ENCODE measurements around the gene ARHGAP19.

Gene ARHGAP19

DNA sequence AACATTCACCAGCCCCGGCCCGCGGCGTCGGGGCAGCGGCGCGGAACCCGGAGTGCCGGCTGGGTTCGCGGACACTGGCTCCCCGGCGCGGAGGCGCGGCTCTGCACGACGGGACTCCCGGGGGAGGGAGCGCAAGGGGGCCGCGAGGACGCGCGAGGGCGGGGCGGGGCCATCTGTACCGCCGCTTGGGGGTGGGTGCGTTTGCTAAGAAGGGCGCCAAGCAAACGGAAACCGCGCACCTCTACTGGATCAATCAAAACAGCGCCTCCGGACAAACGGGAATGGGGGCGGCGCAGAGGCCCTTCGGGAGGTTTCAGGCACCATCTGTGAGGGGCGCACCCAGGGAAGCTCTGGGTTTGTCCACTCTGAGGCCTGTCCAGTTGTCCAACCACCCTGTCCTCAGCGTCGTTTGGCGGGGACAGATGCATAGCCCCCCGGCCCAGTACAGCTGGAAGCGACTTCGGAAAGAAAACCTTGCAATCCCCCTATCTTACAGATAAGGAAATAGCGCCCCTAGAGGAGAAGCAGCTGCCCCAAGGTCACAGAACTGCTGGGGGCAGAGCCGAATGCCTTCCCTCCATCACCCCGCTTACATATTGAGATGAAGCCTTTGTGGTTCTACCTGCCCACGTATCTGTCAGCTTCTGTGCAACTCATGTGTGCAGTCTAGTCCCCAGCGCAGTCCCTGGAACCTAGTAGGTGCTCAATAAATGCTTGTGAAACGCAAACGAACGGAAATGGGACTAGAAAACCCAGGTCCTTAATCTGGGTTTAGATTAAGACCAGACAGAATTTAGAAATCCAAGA, 96.0 kb downstream of the ARHGAP19 start:
- DNase-seq (ENCODE audit: low read depth in 2 of 3, low spot score in 2 of 3) = peak; percentile 18 to 40 (median 29)

GRCh38 chr10:97195706-97196222, 96.7 kb downstream of the ARHGAP19 start:
- no peak for DNase-seq (ENCODE audit: low read depth in 2 of 3, low spot score in 2 of 3)

DNA sequence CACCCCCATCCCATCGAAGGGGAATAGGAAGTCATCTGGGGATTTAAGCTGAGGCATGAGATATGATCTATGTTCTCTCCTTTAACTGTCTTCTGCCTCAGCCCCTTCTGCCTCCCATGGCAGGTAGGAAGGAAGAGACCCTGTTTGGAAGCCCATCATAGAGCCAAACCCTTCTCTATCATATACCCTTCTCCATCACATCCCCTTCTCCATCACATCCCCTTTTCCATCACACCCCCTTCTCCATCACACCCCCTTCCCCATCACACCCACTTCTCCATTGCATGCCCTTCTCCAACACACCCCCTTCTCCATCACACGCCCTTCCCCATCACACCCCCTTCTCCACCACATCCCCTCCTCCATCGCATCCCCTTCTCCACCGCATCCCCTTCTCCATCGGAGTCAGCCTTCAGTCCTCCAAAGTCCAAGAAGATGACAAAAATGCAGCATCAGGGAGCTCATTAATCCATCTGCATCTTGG, 99.4 kb downstream of the ARHGAP19 start:
- DNase-seq (ENCODE audit: low read depth in 2 of 3, low spot score in 2 of 3) = no peak

DNA sequence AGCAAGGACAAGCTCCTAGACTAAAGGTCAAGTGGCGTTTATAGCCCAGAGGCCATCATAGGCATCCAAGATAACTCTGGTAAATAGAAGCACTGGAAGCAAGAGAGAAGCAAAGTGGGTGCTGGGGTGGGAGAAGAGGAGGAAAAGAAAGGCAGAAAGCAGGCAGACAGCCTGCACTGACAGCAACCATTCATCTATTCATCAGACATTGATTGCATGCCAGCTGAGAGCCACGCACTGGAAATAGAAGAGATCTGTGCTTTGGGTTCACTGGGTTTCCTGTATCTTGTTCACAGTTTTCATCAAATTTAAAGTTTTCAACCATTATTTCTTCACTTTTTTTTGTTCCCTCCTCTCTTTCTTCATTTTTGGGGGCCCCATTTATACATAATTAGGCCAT, 102.0 kb downstream of the ARHGAP19 start:
- DNase-seq (ENCODE audit: low read depth in 2 of 3, low spot score in 2 of 3) = no peak

- DNase-seq (ENCODE audit: low read depth in 2 of 3, low spot score in 2 of 3) = no peak
These were observed 104.2 kb downstream of the ARHGAP19 start for GRCh38 chr10:97188261-97188711.

GRCh38 chr10:97186911-97187310, 105.5 kb downstream of the ARHGAP19 start:
- no peak for DNase-seq (ENCODE audit: low read depth in 2 of 3, low spot score in 2 of 3)

- DNase-seq (ENCODE audit: low read depth in 2 of 3, low spot score in 2 of 3) = no peak
These were observed 106.9 kb downstream of the ARHGAP19 start, which contains the start of gene SLIT1 for GRCh38 chr10:97185326-97186058. Gene SLIT1 (minus strand): TSS chr10:97185959. CDS start chr10:97185674, 285 bp downstream.

GRCh38 chr10:97184971-97185325, 107.5 kb downstream of the ARHGAP19 start:
- DNase-seq (ENCODE audit: low read depth in 2 of 3, low spot score in 2 of 3) = no peak

GRCh38 chr10:97183314-97183713, 109.1 kb downstream of the ARHGAP19 start:
- DNase-seq (ENCODE audit: low read depth in 2 of 3, low spot score in 2 of 3) = no peak

DNA sequence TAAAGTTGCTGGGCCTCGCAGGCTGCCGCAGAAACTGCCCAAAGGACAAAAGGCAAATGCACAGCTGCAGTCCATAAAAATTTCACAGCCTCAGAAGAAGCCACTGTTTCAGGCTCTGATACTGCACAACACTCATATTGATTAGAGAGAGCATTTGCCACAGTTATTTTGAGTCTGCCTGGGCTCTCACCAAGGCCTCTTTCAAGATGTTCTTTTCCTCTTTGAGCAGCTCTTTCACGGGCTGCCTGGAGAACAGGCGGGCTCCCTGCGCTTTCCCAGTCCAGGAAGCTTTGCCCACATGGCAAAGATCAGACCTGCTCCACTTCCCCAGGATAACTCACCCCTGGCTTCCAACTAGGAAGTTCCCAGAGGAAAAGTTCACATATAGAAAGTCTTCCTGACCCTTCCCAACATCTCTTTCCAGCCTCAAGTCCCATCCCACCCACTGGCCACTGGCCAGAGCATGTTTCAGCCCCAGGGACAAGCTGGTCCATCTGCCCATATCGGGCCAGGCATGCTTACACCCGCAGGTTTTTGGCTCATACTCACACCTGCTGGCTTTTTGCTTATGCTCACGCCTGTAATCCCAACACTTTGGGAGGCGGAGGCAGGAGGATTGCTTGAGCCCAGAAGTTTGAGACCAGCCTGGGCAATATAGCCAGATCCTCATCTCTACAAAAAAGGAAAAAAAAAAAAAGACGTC, 110.0 kb downstream of the ARHGAP19 start:
- no peak for DNase-seq (ENCODE audit: low read depth in 2 of 3, low spot score in 2 of 3)

DNA sequence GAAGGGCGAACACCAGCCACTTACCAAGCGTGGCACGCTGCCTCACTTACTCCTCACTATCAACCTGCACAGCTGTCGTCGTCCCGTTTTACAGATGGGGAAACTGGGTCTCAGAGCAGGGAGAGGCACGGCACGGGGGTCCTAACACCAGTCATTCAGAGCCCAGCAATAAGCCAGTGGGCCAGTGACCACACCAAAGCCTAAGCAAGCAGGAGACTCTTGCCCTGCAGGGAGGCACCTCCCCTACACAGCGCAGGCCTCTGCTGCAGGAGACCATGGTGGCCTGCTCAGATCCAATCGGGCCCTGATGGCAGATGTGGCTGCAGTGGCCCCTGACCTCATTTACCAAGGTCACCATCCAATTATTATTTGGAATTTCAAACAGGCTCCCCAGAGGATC, 111.5 kb downstream of the ARHGAP19 start:
- no peak for DNase-seq (ENCODE audit: low read depth in 2 of 3, low spot score in 2 of 3)

GRCh38 chr10:97180363-97180755, 112.1 kb downstream of the ARHGAP19 start:
- no peak for DNase-seq (ENCODE audit: low read depth in 2 of 3, low spot score in 2 of 3)

DNA sequence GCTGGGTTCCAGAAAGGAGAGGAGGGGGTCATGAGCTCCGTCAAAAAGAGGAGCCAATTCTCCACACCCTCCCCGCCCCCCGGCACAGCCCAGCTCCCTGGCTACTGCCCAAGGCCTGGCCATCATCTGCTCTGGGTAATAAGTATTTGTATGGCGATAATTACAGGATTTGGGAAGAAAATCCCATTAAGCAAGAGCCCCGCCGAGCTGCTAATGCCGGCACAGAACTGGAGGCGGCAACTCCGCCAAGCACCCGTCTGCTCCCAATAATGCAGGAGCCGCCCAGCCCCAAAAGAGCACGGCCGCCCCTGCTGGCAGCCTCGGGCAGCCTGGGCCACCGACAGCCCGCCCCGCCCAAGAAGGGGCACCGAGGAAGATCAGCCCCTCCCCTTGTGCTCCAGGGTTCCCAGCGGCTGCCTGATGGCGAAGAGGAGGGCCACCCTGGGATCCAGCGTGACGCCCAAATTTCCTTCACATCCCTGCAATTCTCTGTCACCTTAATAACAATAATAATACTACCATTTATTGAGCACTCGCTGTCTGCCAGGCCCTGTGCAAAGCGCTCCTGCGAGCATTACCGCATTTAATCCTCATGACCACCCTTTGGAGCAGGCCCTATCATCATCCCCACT, 112.6 kb downstream of the ARHGAP19 start:
- DNase-seq (ENCODE audit: low read depth in 2 of 3, low spot score in 2 of 3) = no peak

- DNase-seq (ENCODE audit: low read depth in 2 of 3, low spot score in 2 of 3) = no peak
These were observed 113.1 kb downstream of the ARHGAP19 start for GRCh38 chr10:97179311-97179710.

GRCh38 chr10:97178074-97178473, 114.4 kb downstream of the ARHGAP19 start:
- DNase-seq (ENCODE audit: low read depth in 2 of 3, low spot score in 2 of 3) = no peak

DNA sequence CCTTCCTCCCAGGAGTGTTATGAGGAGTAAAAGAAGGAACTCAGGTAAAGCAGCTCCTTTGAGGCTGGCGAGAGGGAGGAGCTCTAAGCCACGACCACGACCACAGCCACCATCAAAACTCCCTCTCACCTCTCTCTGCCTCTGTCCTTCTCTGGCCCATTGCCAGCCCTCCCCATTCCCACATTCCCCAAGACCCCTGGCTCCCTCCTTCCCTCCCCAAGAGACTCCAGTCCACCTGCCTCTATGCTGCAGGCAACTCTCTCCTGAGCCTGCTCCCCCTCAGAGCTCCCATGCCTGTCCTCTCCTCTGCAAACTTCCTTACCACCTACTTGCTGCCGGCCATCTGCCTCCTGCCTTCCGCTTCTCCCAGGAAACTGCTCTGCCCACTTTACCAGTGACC, 116.2 kb downstream of the ARHGAP19 start:
- DNase-seq (ENCODE audit: low read depth in 2 of 3, low spot score in 2 of 3) = no peak

DNA sequence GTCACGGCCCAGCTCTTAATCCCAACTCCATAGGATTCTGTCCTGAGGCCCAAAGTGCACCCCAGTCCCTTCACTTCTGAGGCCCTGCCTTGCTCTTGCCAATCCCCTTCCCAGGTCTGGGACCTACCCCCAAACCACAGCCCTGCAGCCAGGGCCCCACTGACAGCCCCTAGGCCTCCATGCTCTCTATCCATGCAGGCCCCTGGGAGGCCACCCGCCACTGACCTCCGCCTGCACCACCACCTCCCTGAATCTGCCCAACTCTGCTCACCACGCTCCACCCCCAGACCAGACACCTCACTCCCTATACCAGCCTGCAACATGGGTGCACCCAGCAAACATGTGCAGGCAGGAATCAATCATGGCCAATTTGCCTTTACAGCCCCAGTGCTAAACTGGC, 116.9 kb downstream of the ARHGAP19 start:
- DNase-seq (ENCODE audit: low read depth in 2 of 3, low spot score in 2 of 3) = no peak

DNA sequence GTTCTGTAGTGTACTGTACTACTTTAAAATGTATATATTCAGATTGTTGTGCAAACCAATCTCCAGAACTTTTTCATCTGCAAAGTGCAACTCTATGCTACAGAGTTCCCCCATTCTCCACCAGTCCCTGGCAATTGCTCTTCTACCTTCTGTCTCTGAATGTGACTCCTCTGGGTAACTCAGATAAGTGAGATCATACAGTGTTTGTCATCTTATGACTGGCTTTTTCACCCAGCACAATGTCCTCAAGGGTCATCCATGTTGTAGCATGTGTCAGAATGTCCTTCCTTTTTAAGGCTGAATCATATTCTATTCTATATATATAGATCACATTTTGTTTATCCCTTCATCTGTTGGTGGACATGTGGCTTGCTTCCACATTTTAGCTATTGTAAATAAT, 117.5 kb downstream of the ARHGAP19 start:
- no peak for DNase-seq (ENCODE audit: low read depth in 2 of 3, low spot score in 2 of 3)

GRCh38 chr10:97174276-97174775, 118.1 kb downstream of the ARHGAP19 start:
- DNase-seq (ENCODE audit: low read depth in 2 of 3, low spot score in 2 of 3) = no peak

- DNase-seq (ENCODE audit: low read depth in 2 of 3, low spot score in 2 of 3) = no peak
These were observed 119.4 kb downstream of the ARHGAP19 start for GRCh38 chr10:97173036-97173435.
